Kidney (tissue), 14 donors: ENCODE measurements around the gene AOX1. TPM values are rescaled to one million over a fixed set of nuclear protein-coding genes. Genes with fewer than 3 reads are reported as not detected.
A peak's percentile ranks its signal among the peaks of the same experiment; 100 is the strongest.

ENCODE experiments used
- DNase-seq, 5 donors: peaks; one replicate each; pipeline ENCODE4 v3.0.0-alpha.2; 2013 to 2020
- FAIRE-seq: peaks from 2 replicates; lab custom pipeline; 2012; peaks lifted over from hg19 to GRCh38; lab: Jason Lieb, UNC
- H3K27ac ChIP-seq, 2 donors: one replicate each; pipeline ENCODE4 v1.7.0; 2013; ENCODE audit warnings: low read depth in 2 of 2, low read length in 2 of 2, inconsistent platforms in 1 of 2
- H3K27me3 ChIP-seq: one replicate; pipeline ENCODE4 v1.7.1; 2013; ENCODE audit warnings: low read length, inconsistent platforms; ENCODE audit not compliant: control insufficient read depth, insufficient read depth
- H3K36me3 ChIP-seq, 3 donors: one replicate each; pipeline versions ENCODE4 v1.7.0 to v1.7.1; 2013; ENCODE audit warnings: low read length in 3 of 3, control low read depth in 1 of 3, inconsistent platforms in 1 of 3; ENCODE audit not compliant: insufficient read depth in 3 of 3, control insufficient read depth in 2 of 3
- H3K4me1 ChIP-seq, 3 donors: one replicate each; pipeline versions ENCODE4 v1.7.0 to v1.7.1; 2013; ENCODE audit warnings: low read length in 3 of 3, inconsistent platforms in 1 of 3, low read depth in 1 of 3; ENCODE audit not compliant: control insufficient read depth in 2 of 3, insufficient read depth in 2 of 3
- H3K4me3 ChIP-seq, 3 donors: one replicate each; pipeline versions ENCODE4 v1.7.0 to v1.8.1; 2013; ENCODE audit warnings: low read length in 3 of 3, control low read depth in 1 of 3, inconsistent platforms in 1 of 3
- H3K9ac ChIP-seq, 3 donors: one replicate each; pipeline versions ENCODE4 v1.7.0 to v1.7.1; 2013; ENCODE audit warnings: low read length in 3 of 3, control low read depth in 1 of 3, inconsistent platforms in 1 of 3
- H3K9me3 ChIP-seq, 3 donors: one replicate each; pipeline versions ENCODE4 v1.7.0 to v1.7.1; 2013; ENCODE audit warnings: low read length in 3 of 3, control low read depth in 1 of 3, inconsistent platforms in 1 of 3; ENCODE audit not compliant: control insufficient read depth in 2 of 3, insufficient read depth in 1 of 3
- intact Hi-C: fragments of 100-400 bp; cut with DNase I; formaldehyde crosslinking; loops from one replicate; pipeline ENCODE4 v1.11.1; 2022
- polyA plus RNA-seq: library from polyadenylated mRNA; stranded (reverse); fragments of 350-450 nt; fragmentation: Illumina TruSeq; extraction: RNeasy Lipid Tissue Mini Kit (QIAGEN cat#74804); gene quantifications from one replicate; pipeline ENCODE4 v1.2.3, GENCODE V29; 2014; ENCODE audit warnings: low read depth, low replicate concordance; ENCODE audit not compliant: insufficient read depth
- total RNA-seq: library from RNA; stranded (reverse); fragmentation: NEBNext Ultra II Directional; extraction: Animal tissue kit (Norgen Biotek cat#: 25700); gene quantifications from one replicate; pipeline ENCODE4 v1.2.1, GENCODE V29; 2021
- TF ChIP-seq, protein P1 (sequence below): IDR thresholded peaks from 3 replicates; pipeline ENCODE4 v1.5.1; 2012; ENCODE audit warnings: mild to moderate bottlenecking, moderate library complexity, borderline replicate concordance; ENCODE audit not compliant: insufficient read depth; ENCODE audit errors: extremely low read depth
- donor health status: control.
- donor health status: control.
- donor health status: control.
- donor health status: control.
- donor health status: control.
- donor health status: DM: yes; HTN: yes; CAD: no.
- donor health status: Normal renal cell carcinoma (clear cell type).

The AOX1 gene
- total and polyA plus RNA-seq, 2 donors from 2014 or later, result 38.6 to 43.7 TPM

DNA sequence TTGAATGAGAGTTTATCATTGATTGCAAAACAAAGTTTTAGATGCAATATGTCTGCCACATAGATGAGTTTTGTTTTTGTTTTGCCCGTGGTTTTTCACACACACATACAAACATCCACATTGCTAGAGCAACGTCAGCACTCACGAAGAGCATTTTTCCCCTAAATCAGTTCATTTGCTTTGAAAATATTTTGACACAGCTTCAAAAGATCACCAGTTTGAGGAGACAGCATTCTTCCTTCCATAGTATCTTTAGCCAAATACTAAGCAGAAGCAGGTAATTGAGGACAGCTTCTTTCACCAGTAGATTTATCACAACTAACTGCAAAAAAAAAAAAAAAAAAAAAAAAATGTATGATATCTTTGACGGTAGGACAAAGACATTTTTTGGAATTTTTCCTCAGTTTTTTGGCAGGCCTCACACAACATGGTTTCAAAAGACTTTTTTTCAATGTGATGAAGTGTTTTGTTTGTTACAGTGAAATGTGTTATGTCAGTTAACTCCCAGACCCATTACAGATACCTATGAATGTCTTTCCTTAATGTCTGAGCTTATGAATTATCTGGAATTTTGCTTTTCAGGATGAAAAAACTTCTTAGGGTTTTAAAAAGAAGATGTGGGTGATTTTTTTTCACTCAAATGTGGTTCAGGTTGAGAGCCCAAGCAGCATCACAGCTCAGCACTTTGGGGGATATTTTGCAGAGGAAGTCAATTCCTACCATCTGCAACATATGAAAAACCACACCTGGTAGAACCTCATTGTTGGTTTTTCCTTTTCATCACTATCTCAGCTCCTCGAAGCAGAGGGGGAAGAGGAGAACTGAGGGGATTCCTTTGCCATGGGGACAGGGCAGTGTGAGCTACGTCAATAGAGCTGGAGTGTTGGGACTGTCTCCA is 31.6 kb downstream of the AOX1 start:
- Histone ChIP-seq H3K36me3 (peaks cover 0 to 5% (median 0%) of the 10 kb centered on the region in 3 donors), H3K4me1 (peaks cover 0 to 24% (median 2%) of the 10 kb centered on the region in 3 donors), H3K27ac (no peak overlapping the region), H3K4me3 (no peak overlapping the region), H3K27me3 (no peaks in the 10 kb centered on the region), H3K9ac (no peak overlapping the region), H3K9me3 (no peaks in the 10 kb centered on the region)
- intact Hi-C loops, result no loop called here
- TF ChIP-seq, protein P1, sequence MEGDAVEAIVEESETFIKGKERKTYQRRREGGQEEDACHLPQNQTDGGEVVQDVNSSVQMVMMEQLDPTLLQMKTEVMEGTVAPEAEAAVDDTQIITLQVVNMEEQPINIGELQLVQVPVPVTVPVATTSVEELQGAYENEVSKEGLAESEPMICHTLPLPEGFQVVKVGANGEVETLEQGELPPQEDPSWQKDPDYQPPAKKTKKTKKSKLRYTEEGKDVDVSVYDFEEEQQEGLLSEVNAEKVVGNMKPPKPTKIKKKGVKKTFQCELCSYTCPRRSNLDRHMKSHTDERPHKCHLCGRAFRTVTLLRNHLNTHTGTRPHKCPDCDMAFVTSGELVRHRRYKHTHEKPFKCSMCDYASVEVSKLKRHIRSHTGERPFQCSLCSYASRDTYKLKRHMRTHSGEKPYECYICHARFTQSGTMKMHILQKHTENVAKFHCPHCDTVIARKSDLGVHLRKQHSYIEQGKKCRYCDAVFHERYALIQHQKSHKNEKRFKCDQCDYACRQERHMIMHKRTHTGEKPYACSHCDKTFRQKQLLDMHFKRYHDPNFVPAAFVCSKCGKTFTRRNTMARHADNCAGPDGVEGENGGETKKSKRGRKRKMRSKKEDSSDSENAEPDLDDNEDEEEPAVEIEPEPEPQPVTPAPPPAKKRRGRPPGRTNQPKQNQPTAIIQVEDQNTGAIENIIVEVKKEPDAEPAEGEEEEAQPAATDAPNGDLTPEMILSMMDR, result no peak
- FAIRE-seq (no peak), DNase-seq (no peak)

DNA sequence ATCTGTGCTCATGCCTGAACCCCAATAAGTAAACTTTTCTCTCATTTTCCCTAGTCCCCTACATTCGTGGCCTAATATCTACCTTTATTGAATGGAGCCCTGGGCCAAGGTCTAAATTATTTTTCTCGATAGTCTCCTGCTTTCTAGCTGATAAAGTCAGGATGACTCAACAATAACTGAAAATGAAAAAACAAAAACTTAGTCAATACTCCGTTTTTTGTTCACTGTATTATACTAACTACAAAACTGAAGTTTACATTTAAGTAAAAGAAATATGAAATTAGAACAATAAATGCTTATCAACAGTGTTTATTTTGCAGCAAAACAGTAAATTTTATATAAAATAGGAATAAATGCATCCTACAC is 32.2 kb downstream of the AOX1 start:
- DNase-seq (no peak), FAIRE-seq (no peak)
- H3K4me3 ChIP-seq, result no peak overlapping the region
- intact Hi-C loops, result no loop called here
- H3K27ac ChIP-seq, result no peak overlapping the region
- H3K9ac ChIP-seq, result no peak overlapping the region
- no peaks in the 10 kb centered on the region for H3K9me3 ChIP-seq
- H3K27me3 ChIP-seq, result no peaks in the 10 kb centered on the region
- H3K36me3 ChIP-seq, result peaks cover 0 to 5% (median 0%) of the 10 kb centered on the region in 3 donors
- TF ChIP-seq, protein P1, result no peak
- peaks cover 0 to 22% (median 2%) of the 10 kb centered on the region in 3 donors for H3K4me1 ChIP-seq

DNA sequence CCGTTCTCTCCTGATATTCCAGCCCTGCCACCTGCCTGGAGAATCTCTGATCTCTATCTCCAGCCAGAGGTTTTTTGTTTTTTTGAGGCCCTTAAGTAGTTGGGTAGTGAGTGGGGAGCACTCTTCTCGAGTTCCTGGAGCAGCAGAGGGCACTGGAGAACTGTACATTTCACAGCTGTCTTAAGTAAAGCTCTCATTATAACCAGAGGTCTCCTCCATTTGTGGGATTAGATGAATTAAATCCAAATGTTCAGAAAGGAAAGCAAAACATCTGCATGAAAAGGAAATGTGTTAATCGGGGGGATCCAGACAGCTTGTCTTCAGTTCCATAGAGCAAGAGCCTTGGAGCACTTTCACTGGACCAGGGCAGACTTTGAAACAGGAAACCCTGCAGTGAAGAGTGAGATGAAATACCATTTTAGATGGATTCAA is 32.8 kb downstream of the AOX1 start:
- intact Hi-C loops, result no loop called here
- H3K36me3 ChIP-seq, result peaks cover 0 to 5% (median 0%) of the 10 kb centered on the region in 3 donors
- DNase-seq (peak in 2 of 5 donors; percentile 37 to 70), FAIRE-seq (no peak)
- H3K9me3 ChIP-seq, result no peaks in the 10 kb centered on the region
- H3K27me3 ChIP-seq, result no peaks in the 10 kb centered on the region
- peaks cover 0 to 17% (median 2%) of the 10 kb centered on the region in 3 donors for H3K4me1 ChIP-seq
- H3K9ac ChIP-seq, result no peak overlapping the region
- H3K4me3 ChIP-seq, result no peak overlapping the region
- H3K27ac ChIP-seq, result no peak overlapping the region
- TF ChIP-seq, protein P1, result no peak
